Ramos (cell line): ENCODE data around the gene FAM170B.

Experiments used
- in situ Hi-C: fragments of 300-500 bp; cut with MboI; formaldehyde crosslinking; loops from one replicate; pipeline ENCODE4 v1.14.3; 2022; ENCODE audit warnings: low sequenced_read_pairs; ENCODE audit not compliant: unreplicated experiment

Gene FAM170B

GRCh38 chr10:49157229-49157628 lies 23.4 kb upstream of the FAM170B start:
- in situ Hi-C loops = loop anchor here (25.0 kb wide), 1 partner anchor 495 kb away; no protein-coding TSS in a partner anchor

DNA sequence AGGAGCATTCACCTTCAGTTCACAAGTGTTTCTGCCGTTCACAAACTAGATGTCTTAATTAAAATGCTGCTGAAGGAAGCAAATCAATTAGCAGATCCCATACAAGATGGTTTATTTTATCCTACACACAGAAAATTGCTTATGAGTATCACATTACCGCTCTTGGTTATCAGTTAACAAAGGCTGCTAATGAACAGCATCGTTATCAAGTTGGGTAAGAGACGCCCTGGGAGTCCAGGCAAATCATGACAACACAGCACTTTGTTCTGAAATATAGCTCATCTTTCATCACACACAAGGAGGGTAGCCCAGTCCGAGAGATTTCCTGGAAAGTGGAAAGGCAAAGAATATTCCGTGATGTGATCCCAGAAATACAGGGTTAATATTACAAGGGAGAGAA lies 20.8 kb upstream of the FAM170B start:
- in situ Hi-C loops = loop anchor here (25.0 kb wide), 1 partner anchor 492 kb away; no protein-coding TSS in a partner anchor

- in situ Hi-C loops = loop anchor here (25.0 kb wide), 1 partner anchor 492 kb away; no protein-coding TSS in a partner anchor
Observed at GRCh38 chr10:49153971-49154370, 20.1 kb upstream of the FAM170B start.

GRCh38 chr10:49153115-49153514 lies 19.3 kb upstream of the FAM170B start:
- in situ Hi-C loops = loop anchor here (25.0 kb wide), 1 partner anchor 491 kb away; no protein-coding TSS in a partner anchor

- in situ Hi-C loops = loop anchor here (25.0 kb wide), 1 partner anchor 490 kb away; no protein-coding TSS in a partner anchor
Observed at GRCh38 chr10:49152663-49153062, 18.8 kb upstream of the FAM170B start.

DNA sequence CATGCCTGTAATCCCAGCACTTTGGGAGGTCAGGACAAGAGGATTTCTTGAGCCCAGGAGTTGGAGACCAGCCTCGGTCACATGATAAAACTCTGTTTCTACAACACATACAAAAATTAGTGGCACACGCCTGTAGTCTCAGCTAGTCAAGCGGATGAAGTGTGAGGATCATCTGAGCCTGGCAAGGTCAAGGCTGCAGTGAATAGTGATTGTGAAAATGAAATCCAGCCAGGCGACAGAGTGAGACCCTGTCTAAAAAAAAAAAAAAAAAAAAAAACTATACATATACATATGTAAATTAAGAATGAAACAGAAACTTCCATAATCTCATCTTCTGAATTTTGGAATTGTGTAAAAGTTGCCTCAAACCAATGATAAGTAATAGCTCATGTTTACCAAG lies 18.2 kb upstream of the FAM170B start:
- in situ Hi-C loops = loop anchor here (25.0 kb wide), 1 partner anchor 490 kb away; no protein-coding TSS in a partner anchor

DNA sequence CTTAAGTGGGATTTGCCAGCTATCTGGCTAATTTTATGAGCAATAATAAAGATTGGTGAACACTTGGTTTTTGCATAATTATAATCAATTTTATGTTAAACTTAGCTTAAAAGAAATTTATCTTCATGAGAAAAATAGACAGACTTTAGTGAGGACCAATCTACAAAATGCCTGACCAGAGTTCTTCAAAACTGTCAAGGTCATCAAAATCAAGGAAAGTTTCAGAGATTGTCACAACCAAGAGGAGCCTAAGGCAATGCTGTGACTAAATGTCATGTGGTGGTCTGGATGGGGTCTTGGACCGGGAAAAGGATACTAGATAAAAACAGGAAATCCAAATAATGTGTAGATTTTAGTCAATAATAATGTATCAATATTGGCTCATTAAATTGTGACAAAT lies 17.7 kb upstream of the FAM170B start:
- in situ Hi-C loops = loop anchor here (25.0 kb wide), 1 partner anchor 489 kb away; no protein-coding TSS in a partner anchor

- in situ Hi-C loops = loop anchor here (25.0 kb wide), 1 partner anchor 489 kb away; no protein-coding TSS in a partner anchor
Observed at GRCh38 chr10:49151025-49151445, 17.2 kb upstream of the FAM170B start.

- in situ Hi-C loops = loop anchor here (25.0 kb wide), 1 partner anchor 488 kb away; no protein-coding TSS in a partner anchor
Observed at GRCh38 chr10:49150426-49150825, 16.6 kb upstream of the FAM170B start.

- in situ Hi-C loops = loop anchor here (25.0 kb wide), 1 partner anchor 488 kb away; no protein-coding TSS in a partner anchor
Observed at GRCh38 chr10:49149881-49150280, 16.1 kb upstream of the FAM170B start.

DNA sequence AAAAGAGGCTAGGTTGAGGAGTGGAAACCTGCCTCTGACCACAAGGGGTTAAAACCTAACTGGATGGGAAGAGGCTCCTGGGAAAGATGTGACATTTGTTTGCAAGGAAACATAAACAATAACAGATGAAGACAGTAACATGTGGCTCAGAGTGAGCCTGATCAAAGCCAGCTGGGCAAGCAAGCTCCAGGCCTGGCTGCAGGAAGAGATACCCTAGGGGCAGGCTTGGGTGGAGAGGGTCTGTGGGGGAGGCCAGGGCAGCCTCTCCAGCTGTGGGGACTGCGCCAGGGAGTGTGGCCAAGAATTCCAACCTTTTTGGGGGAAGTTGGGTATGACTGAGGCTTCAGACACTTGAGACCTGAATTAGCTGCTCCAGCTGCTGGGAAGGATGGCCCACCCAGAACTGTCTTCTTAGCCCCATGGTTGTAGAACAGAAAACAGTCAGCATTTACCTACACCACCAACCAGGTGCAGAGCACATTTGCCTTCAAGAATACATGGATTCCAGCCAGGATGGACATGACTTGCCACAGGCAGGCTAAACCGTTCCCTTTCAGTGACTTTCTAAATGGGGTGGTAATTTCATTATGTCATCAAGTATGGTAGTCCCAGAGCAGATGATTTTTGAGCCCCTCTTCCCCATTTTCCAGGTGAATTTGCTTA lies 10.4 kb upstream of the FAM170B start:
- in situ Hi-C loops = no loop called here

DNA sequence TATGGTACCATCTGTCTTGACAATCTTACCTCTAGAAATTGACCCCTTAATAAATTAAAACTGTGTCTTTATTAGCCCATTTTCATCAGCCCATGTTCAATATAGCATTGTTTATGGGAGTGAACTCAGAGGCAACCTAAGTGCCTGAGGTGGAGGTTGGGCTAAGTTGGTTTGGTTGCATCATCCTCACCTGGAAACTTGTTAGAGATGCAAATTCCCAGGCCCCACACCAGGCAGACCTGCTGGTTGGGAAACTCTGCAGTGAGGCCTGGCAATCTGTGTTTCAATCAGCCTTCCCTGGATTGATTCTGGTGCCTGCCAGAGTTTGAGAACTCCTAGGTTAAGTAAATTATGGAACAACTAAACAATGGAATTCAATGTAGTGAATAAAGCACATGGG lies 9.4 kb upstream of the FAM170B start:
- in situ Hi-C loops = no loop called here

DNA sequence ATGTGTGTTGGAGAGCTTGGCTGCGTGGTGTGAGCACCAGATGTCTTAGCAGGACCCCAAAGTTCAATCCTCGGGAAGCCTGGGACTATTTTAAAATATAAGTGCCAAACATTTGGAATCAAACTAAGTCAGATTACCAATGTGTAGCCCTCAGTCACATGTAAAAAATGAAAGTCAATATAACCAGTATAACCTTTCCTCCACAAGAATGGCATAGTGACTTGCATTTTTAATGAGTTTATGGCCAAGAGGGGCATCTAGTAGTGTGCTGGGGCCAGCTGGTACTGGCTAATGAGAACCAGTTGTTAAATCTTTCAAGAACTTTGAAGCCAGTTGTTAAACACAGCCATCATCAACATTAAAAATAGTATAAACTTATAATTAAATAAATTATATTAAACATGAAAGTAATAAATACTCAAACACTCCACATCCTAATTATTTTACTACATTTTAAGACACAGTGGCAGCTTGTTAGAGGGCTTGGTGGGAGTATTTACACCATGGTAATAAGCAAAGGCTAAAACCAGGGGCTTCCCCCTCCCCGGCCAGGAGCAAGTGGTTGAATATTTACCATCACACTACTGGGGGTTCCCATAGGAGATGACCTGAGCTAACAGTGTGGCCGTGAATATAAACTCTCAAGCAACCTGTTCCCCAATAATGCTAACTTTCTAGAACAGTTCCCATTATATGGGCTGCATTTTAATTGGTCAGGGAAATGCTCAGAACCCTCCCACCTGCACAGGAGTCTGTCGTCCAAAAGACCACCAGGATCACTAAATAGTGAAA lies 7.9 kb upstream of the FAM170B start:
- in situ Hi-C loops = no loop called here

GRCh38 chr10:49140304-49141177 lies 6.7 kb upstream of the FAM170B start:
- in situ Hi-C loops = no loop called here

DNA sequence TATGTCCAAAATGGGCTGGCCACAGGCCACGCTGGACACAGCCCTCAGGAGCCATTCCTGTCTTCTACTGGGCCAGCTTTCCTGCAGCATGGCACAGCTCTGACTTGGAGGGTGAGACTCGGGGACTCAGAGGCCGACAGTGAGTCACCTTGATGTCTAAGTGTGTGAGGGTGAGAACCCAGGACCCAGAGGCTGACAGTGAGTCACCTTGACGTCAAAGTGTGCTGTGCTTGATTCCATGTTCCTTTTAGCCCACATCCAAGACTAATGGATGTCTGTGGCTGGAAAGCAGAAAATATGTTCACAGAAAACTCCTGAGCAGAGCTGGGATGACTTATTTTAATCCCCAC lies 6.0 kb upstream of the FAM170B start:
- in situ Hi-C loops = no loop called here

- in situ Hi-C loops = no loop called here
Observed at GRCh38 chr10:49139028-49139845, 5.4 kb upstream of the FAM170B start.

DNA sequence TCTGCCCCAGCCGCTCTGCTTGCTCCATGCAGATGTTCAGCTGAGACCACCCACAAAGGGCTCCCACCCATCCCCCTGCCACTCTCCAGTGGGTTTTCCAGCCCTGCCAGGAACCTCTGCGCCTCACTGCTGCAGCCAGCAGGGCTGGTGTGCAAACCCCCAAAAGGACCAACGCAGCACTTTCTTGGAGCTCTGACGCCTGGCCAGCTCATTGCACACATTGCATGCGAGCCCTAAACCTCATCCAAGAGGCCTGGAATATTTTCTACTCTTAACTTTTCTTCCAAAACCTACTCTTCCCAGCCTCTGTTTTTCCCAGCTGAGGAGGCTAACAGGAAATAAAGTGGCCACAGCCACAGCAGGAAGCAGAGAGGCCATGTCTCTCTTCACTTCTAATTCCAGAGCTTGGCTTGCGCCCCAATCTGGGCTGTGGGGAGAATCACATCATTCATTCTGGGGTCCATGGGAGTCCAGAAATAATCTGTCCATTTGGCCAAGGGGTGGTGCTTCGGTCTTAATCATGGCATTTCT lies 4.6 kb upstream of the FAM170B start:
- in situ Hi-C loops = no loop called here

GRCh38 chr10:49136525-49136924 lies 2.7 kb upstream of the FAM170B start:
- in situ Hi-C loops = no loop called here
